Pons (tissue), 1 donor: ENCODE data around the gene NDNF.

Experiments used
- DNase-seq: peaks from one replicate; pipeline ENCODE4 v3.0.0-alpha.2; 2016; ENCODE audit warnings: low spot score

NDNF gene

DNA sequence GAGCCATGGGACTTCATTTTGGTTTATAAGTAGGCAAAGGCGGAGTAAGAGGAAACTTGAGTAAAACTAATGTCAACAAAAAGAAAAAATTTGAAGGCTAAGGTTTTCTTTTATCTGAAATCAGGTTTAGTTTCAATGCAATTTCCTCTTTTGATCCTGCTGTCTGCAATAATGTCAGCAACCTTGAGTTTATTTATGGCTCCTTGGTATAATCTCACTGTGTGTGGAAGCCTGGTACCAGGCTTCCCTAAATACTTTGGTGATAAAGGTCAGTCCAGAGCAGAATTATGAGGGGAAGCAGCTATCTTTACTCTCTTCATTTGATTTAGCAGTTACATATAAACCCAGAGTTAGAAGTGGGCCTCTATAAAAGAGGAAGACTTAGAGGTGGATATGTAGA, 57.8 kb downstream of the NDNF start:
- no peak for DNase-seq

DNA sequence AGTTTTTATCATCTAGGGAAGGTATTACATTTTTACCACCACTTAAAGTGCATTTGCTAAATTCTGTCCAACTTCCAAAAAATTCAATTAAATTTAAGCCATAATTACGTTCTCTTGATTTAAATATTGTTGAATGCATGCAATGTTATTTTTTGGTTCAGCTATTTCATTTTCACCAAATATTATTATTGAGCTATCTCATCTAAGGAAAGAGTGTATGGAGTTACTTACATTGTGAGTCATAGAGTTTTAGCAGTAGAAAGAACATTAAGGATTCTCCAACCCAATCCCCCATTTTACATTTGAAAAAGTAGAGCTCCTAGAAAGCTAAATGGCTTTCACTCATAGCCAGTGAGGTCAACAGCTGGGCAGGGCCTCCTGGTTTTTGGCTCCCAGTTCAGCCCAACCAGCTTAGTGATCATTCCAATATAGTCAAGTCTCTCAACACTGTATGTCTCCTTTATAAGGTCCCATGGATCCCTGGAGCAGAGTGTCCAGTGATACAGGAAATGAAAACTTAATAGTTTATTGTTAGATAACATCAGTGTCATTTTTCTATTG, 60.5 kb downstream of the NDNF start:
- no peak for DNase-seq

DNA sequence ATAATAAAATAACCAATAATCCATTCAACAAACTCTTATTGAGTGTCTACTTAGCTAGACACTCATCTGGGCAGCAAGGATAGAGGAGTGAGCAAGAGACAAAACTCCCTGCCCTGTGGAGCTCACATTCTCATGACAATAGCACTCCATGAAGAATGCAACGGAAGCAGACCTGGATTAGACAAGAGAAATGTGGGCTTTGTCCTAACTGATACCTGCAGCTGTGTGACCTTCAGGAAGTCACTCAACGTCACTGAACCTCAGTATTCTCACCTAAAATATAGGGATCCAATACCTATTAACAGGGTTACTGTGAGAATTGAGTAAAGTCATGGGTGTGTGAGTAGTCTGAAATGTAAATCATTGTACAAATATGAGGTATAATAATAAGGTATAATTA, 61.2 kb downstream of the NDNF start:
- DNase-seq = no peak

DNA sequence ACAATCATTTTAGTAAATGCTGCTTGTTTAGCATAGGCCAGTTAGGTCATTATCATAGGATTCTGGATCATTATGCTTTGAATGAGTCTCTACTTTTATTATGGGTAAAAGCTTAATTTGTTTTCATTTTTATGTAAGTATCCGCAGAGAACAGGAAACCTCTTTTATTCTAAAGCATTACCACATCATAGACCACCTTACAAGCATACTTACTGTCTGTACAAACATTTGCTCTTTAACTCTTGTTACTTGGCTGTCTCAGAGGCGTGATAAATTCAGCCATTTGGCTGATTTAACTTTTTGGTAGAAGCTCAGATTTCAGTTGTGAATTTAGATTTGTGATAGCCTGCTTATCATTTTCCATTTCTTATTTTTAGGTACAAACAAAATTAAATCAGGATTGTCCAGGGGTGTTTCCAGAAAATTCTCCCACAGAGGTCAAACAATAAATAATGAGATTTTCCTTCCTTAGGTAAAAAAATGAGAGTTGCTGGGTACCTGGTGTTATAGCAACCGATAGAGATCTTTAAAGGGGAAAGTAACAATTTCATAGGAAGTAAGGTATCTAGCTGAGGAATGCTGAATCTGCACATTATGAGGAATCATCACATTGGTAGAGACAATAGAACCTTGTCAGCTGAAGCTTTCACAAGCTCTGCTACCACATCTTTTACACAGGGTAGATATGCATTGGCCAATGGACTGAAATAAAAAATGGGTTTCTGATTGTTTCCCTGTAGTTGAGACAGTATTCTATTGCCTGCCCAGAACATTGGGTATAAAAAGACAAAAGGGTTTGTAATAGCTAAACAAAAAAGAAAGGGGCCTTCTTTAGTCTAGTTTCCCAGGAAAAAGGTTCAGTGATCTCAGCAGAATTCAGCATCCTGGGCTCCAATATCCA, 62.5 kb downstream of the NDNF start:
- no peak for DNase-seq

DNA sequence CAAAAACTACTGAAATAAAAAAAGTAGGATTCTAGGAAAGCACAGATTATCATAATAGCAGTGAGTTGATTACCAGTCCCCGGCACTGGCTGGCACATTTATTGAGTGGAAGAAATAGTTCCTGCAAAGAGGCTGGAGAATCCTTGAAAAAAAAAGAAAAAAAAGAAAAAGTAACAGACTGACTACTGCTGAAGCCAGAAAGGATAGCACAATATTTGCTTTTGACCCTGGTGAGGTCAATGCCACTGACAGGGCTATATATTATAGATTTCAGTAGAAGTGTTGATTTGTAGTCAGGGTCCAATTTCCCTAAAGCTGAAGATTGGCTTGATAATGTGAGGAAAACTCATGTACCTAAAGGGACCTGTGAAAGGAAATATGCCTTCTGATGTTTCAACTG, 64.7 kb downstream of the NDNF start:
- DNase-seq = no peak

DNA sequence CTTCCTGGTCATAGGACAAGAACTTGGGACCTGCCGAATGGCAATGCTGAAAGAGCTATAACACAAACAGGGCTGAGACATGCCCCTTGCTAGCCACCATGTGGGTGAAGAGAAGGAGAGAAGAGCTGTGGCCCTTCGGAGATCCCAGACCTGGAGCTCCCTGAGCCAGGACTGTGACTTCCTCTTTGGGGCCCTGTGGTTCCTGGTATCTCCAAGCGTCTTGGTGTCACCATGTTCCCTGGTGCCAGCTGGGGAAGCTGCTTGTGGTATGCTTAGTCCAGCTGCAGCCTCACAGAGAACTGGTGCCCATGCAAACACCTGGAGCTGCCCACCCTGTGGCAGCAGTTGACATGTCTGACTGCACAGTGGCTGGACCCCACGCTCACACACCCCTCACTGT, 68.5 kb downstream of the NDNF start:
- DNase-seq = no peak

DNA sequence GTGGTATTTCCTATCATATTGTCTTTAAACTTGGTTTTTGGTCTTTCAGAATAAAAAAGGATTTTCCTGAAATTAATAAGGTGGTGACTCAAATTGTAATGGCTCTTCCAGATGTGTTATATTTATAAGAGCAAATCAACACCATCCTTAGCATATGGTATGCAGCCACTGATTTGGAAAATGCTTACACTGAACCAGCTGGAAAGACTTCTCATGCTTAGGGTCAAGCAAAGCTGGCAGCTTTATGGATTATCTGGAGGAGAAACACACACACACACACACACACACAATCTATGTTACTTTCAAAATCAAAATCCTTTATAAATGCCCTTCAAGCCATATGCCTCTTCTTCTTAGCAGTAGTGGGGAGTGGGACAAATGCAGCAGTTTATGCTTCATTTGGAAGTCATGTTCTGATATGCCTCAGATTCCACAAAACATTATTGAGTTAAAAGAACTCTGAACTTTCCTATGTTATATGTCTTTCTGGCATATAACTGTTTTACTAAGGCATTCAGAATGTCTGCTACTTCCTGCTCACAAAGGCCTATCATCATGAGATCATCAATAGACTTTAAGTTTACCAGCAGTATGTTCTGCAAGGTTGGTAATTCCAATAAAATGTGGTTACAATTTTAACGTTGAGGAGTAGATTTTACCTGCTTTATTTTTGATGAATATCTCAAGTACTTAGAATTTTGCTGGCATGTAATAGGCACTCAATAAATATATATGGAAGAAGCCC, 76.9 kb downstream of the NDNF start:
- DNase-seq = no peak

DNA sequence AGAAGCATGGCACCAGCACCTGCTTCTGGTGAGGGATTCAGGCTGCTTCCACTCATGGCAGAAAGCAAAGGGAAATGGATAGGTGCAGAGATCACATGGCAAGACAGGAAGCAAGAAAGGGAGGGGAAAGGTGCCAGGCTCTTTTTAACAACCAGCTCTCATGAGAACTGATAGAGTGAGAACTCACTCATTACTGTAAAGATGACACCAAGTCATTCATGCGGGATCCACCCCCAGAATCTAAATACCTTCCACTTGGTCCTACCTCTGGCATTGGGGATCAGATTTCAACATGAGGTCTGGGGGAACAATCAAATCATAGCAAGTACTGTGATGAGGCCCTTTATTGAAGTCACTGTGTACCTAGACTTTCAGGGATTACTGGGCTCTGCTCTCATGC, 77.8 kb downstream of the NDNF start:
- no peak for DNase-seq

DNA sequence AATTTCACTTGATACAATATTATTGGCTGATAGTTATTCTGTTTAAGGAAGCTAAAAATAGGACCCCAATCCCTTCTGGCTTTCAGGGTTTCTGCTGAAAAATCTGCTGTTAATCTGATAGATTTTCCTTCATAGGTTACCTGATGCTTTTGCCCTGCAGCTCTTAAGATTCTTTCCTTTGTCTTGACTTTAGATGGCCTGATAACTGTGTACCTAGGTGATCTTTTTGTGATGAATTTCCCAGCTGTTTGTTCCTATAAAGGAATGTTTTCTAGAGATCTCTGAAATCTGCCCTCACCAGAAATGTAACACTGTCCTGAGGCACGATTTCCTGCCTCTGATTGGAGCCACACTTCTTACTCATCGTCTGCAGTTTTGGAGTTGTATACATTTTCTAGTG, 80.5 kb downstream of the NDNF start:
- DNase-seq = no peak

DNA sequence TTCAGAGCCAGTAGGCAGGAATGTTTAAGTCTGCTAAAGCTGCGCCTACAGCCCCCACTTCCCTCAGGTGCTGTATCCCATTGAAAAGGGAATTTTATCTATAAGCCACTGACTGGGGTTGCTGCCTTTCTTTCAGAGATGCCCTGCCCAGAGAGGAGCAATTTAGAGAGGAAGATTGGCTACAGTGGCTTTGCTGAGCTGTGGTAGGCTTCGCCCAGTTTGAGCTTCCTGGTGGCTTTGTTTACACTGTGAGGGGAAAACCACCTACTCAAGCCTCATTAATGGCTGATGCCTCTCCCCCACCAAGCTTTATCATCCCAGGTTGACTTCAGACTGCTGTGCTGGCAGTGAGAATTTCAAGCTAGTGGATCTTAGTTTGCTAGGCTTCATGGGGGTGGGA, 82.1 kb downstream of the NDNF start:
- DNase-seq = no peak
